RWPE1 (cell line): Measurements from ENCODE around the gene SYNJ2.

Experiments used
- CTCF ChIA-PET: fragments of 350-600 bp; sonication (Branson Sonifier 250); formaldehyde crosslinking; extraction: SDS; loops from one replicate; lab custom pipeline; 2021; lab: Yijun Ruan, JAX
- POLR2A ChIA-PET: fragments of 400-600 bp; formaldehyde crosslinking; extraction: SDS; loops from one replicate; lab custom pipeline; 2020; ENCODE audit warnings: antibody characterized with exemption; ENCODE audit not compliant: low non-redundant PET; lab: Yijun Ruan, JAX
- DNase-seq: peaks from one replicate; pipeline ENCODE4 v3.0.0; 2012; ENCODE audit warnings: low spot score
- H3K27ac ChIP-seq: fragments of 450-650 bp; 2 replicates; pipeline ENCODE4 v1.5.1; 2017
- CTCF ChIP-seq: fragments of 450-650 bp; conservative IDR thresholded peaks from 2 replicates; pipeline ENCODE4 v1.5.1; 2017; ENCODE audit warnings: low read depth, mild to moderate bottlenecking

SYNJ2 gene

GRCh38 chr6:158043008-158043407 lies 61.3 kb downstream of the SYNJ2 start:
- POLR2A ChIA-PET, result no interaction called here
- TF ChIP-seq CTCF, result no peak
- peak overlapping the region; percentile 81 for H3K27ac ChIP-seq
- no peak for DNase-seq
- CTCF ChIA-PET, result interaction anchor here (0.6 to 1.4 kb wide), 2 partner anchors 12 to 214 kb away, joined by 4 read pairs; no protein-coding TSS in a partner anchor

- peak overlapping the region; percentile 81 for H3K27ac ChIP-seq
- no peak for DNase-seq
- ChIA-PET CTCF (no interaction called here), POLR2A (no interaction called here)
- TF ChIP-seq CTCF, result no peak
Measured at GRCh38 chr6:158043586-158044524, 62.2 kb downstream of the SYNJ2 start.

GRCh38 chr6:158044525-158044888 lies 62.8 kb downstream of the SYNJ2 start:
- no peak overlapping the region for H3K27ac ChIP-seq
- POLR2A ChIA-PET, result no interaction called here
- DNase-seq, result no peak
- TF ChIP-seq CTCF, result no peak
- CTCF ChIA-PET, result no interaction called here

- no peak for DNase-seq
- no peak overlapping the region for H3K27ac ChIP-seq
- TF ChIP-seq CTCF, result no peak
- POLR2A ChIA-PET, result no interaction called here
- CTCF ChIA-PET, result no interaction called here
Measured at GRCh38 chr6:158046201-158047126, 64.8 kb downstream of the SYNJ2 start.

- no peak overlapping the region for H3K27ac ChIP-seq
- TF ChIP-seq CTCF, result no peak
- CTCF ChIA-PET, result no interaction called here
- no peak for DNase-seq
- POLR2A ChIA-PET, result no interaction called here
Measured at GRCh38 chr6:158047127-158047518, 65.5 kb downstream of the SYNJ2 start.

- ChIA-PET CTCF (no interaction called here), POLR2A (no interaction called here)
- no peak overlapping the region for H3K27ac ChIP-seq
- no peak for DNase-seq
- no peak for TF ChIP-seq CTCF
Measured at GRCh38 chr6:158047563-158048323, 66.1 kb downstream of the SYNJ2 start.
